WTC11 (cell line): ENCODE data around the gene MYO5C. TPM values are rescaled to one million over a fixed set of nuclear protein-coding genes. Genes with fewer than 3 reads are reported as not detected.

Experiments
- ATAC-seq: fragments of 200-7000 bp; cut with Tn5 transposase; 2 replicates; pipeline ENCODE4 v1.10.0; 2021; ENCODE audit warnings: mild to moderate bottlenecking, moderate library complexity
- CTCF ChIA-PET: fragments of 300-600 bp; sonication (Branson Sonifier 250); formaldehyde crosslinking; loops from one replicate; lab custom pipeline; 2021; ENCODE audit warnings: antibody characterized with exemption; lab: Charles Lee
- POLR2A ChIA-PET: fragments of 350-600 bp; sonication (Branson Sonifier 250); formaldehyde crosslinking; loops from one replicate; lab custom pipeline; 2021; ENCODE audit warnings: antibody characterized with exemption; lab: Charles Lee
- DNase-seq: peaks from one replicate; pipeline ENCODE4 v3.0.0; 2021; ENCODE audit warnings: low spot score
- H3K27ac Mint-ChIP-seq: 2 replicates; pipeline ENCODE4 v1.8.0; 2021; ENCODE audit warnings: mixed read lengths
- H3K27me3 Mint-ChIP-seq: 2 replicates; pipeline ENCODE4 v1.8.0; 2021; ENCODE audit warnings: low read depth, mild to moderate bottlenecking, moderate library complexity, mixed read lengths
- H3K36me3 Mint-ChIP-seq: 2 replicates; pipeline ENCODE4 v1.8.0; 2021; ENCODE audit warnings: mixed read lengths
- H3K4me1 Mint-ChIP-seq: 2 replicates; pipeline ENCODE4 v1.8.0; 2022; ENCODE audit warnings: mixed read lengths
- H3K4me3 Mint-ChIP-seq: 2 replicates; pipeline ENCODE4 v1.8.0; 2021; ENCODE audit warnings: mild to moderate bottlenecking, moderate library complexity, mixed read lengths
- H3K9me3 Mint-ChIP-seq: 2 replicates; pipeline ENCODE4 v1.8.0; 2021; ENCODE audit warnings: mixed read lengths
- ATF1 ChIP-seq: sonication (generic); formaldehyde crosslinking; IDR thresholded peaks from 2 replicates; pipeline ENCODE4 v1.8.1; 2023; ENCODE audit warnings: mild to moderate bottlenecking, moderate library complexity, missing genetic modification reagents
- ATF2 ChIP-seq: sonication (generic); formaldehyde crosslinking; IDR thresholded peaks from 2 replicates; pipeline ENCODE4 v1.8.1; 2022; ENCODE audit warnings: low read depth, missing genetic modification reagents, borderline replicate concordance
- CREB1 ChIP-seq: sonication (generic); formaldehyde crosslinking; IDR thresholded peaks from 2 replicates; pipeline ENCODE4 v1.8.0; 2023; ENCODE audit warnings: mild to moderate bottlenecking, missing genetic modification reagents
- CREM ChIP-seq: sonication (generic); formaldehyde crosslinking; IDR thresholded peaks from 2 replicates; pipeline ENCODE4 v1.8.1; 2022; ENCODE audit warnings: mild to moderate bottlenecking, missing genetic modification reagents, moderate library complexity
- ELF4 ChIP-seq: sonication (generic); formaldehyde crosslinking; IDR thresholded peaks from 2 replicates; pipeline ENCODE4 v1.8.1; 2022; ENCODE audit warnings: low read depth, mild to moderate bottlenecking, moderate library complexity, missing genetic modification reagents
- ERG ChIP-seq: fragments of 250-450 bp; sonication (Bioruptor Pico); IDR thresholded peaks from 2 replicates; pipeline ENCODE4 v1.8.0; 2021; ENCODE audit warnings: mild to moderate bottlenecking
- GRHL2 ChIP-seq: fragments of 250-450 bp; sonication (Bioruptor Pico); IDR thresholded peaks from 2 replicates; pipeline ENCODE4 v1.8.0; 2022; ENCODE audit warnings: mild to moderate bottlenecking, moderate library complexity; ENCODE audit not compliant: insufficient replicate concordance, severe bottlenecking
- HMGA2 ChIP-seq: fragments of 250-450 bp; sonication (Bioruptor Pico); IDR thresholded peaks from 2 replicates; pipeline ENCODE4 v1.4.0; 2021; ENCODE audit warnings: mild to moderate bottlenecking, moderate library complexity
- KAT7 ChIP-seq: sonication (generic); formaldehyde crosslinking; IDR thresholded peaks from 2 replicates; pipeline ENCODE4 v1.8.1; 2023; ENCODE audit warnings: missing genetic modification reagents, mild to moderate bottlenecking, borderline replicate concordance
- NFYB ChIP-seq: sonication (generic); formaldehyde crosslinking; conservative IDR thresholded peaks from 2 replicates; pipeline ENCODE4 v1.8.0; 2022; ENCODE audit warnings: low read depth, missing genetic modification reagents
- OVOL2 ChIP-seq: fragments of 250-450 bp; sonication (Bioruptor Pico); IDR thresholded peaks from 2 replicates; pipeline ENCODE4 v1.9.0; 2021; ENCODE audit warnings: mild to moderate bottlenecking, borderline replicate concordance
- RORB ChIP-seq: fragments of 250-450 bp; sonication (Bioruptor Pico); IDR thresholded peaks from 2 replicates; pipeline ENCODE4 v1.9.0; 2021; ENCODE audit warnings: mild to moderate bottlenecking
- SMAD3 ChIP-seq: sonication (generic); formaldehyde crosslinking; IDR thresholded peaks from 2 replicates; pipeline ENCODE4 v1.8.0; 2022; ENCODE audit warnings: missing genetic modification reagents, mild to moderate bottlenecking, borderline replicate concordance
- SOX15 ChIP-seq: fragments of 250-450 bp; sonication (Bioruptor Pico); IDR thresholded peaks from 2 replicates; pipeline ENCODE4 v1.9.0; 2021; ENCODE audit warnings: mild to moderate bottlenecking
- TEAD1 ChIP-seq: sonication (generic); formaldehyde crosslinking; IDR thresholded peaks from 2 replicates; pipeline ENCODE4 v1.8.0; 2022; ENCODE audit warnings: mild to moderate bottlenecking, missing genetic modification reagents
- ZNF121 ChIP-seq: sonication (generic); formaldehyde crosslinking; IDR thresholded peaks from 2 replicates; pipeline ENCODE4 v1.8.0; 2023; ENCODE audit warnings: missing genetic modification reagents
- ZNF138 ChIP-seq: sonication (generic); formaldehyde crosslinking; conservative IDR thresholded peaks from 2 replicates; pipeline ENCODE4 v1.8.1; 2022; ENCODE audit warnings: mild to moderate bottlenecking, moderate library complexity, missing genetic modification reagents
- ZNF425 ChIP-seq: fragments of 250-450 bp; sonication (Bioruptor Pico); conservative IDR thresholded peaks from 2 replicates; pipeline ENCODE4 v1.9.0; 2021; ENCODE audit warnings: mild to moderate bottlenecking
- total RNA-seq: library from RNA; stranded (reverse); gene quantifications from 3 replicates; pipeline ENCODE4 v1.2.3, GENCODE V29; 2021
- TF ChIP-seq, protein P1 (sequence below): sonication (generic); formaldehyde crosslinking; IDR thresholded peaks from 2 replicates; pipeline ENCODE4 v1.8.1; 2022; ENCODE audit warnings: missing genetic modification reagents, borderline replicate concordance
- TF ChIP-seq, protein P2 (sequence below): sonication (generic); formaldehyde crosslinking; IDR thresholded peaks from 2 replicates; pipeline ENCODE4 v1.8.1; 2023; ENCODE audit warnings: mild to moderate bottlenecking, missing genetic modification reagents
- TF ChIP-seq, protein P3 (sequence below): sonication (generic); formaldehyde crosslinking; IDR thresholded peaks from 2 replicates; pipeline ENCODE4 v1.8.0; 2023; ENCODE audit warnings: mild to moderate bottlenecking, missing genetic modification reagents

MYO5C gene
- total RNA-seq, 1 experiment from 2014 or later = 25.3 TPM

DNA sequence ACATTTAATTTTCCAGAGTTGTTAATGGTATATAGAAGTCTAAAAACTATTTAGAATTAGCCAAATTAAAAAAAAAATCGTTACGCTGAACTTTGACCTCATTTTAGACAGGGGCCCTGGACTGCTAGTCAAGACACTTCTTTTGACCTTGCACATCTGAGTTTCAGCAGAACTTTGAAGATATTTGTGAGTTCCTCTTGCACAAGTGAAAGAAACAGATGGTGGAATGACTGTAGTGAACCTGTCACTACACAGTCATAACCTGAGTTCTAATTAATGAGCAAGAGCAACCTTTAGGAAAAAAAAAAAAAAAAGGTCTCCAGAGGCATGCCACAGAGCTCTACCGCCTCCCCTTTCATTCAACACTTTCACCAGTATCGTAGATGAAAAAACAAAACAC is 5.3 kb downstream of the MYO5C start:
- TF ChIP-seq ZNF425 = no peak
- TF ChIP-seq SOX15 (CRISPR knock-in tag) = no peak
- no peak for TF ChIP-seq ZNF121 (CRISPR knock-in tag)
- no peak for TF ChIP-seq ZNF138 (CRISPR knock-in tag)
- no peak for TF ChIP-seq SMAD3 (CRISPR knock-in tag)
- no peak for TF ChIP-seq TEAD1 (CRISPR knock-in tag)
- TF ChIP-seq KAT7 (CRISPR knock-in tag) = no peak
- no peak for TF ChIP-seq ATF1 (CRISPR knock-in tag)
- no peak for TF ChIP-seq HMGA2 (CRISPR knock-in tag)
- TF ChIP-seq, protein P1, sequence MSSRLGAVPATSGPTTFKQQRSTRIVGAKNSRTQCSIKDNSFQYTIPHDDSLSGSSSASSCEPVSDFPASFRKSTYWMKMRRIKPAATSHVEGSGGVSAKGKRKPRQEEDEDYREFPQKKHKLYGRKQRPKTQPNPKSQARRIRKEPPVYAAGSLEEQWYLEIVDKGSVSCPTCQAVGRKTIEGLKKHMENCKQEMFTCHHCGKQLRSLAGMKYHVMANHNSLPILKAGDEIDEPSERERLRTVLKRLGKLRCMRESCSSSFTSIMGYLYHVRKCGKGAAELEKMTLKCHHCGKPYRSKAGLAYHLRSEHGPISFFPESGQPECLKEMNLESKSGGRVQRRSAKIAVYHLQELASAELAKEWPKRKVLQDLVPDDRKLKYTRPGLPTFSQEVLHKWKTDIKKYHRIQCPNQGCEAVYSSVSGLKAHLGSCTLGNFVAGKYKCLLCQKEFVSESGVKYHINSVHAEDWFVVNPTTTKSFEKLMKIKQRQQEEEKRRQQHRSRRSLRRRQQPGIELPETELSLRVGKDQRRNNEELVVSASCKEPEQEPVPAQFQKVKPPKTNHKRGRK (CRISPR knock-in tag) = no peak
- peaks cover 44% of the 10 kb centered on the region for H3K4me1 Mint-ChIP-seq
- no peaks in the 10 kb centered on the region for H3K27me3 Mint-ChIP-seq
- peaks cover 33% of the 10 kb centered on the region for H3K36me3 Mint-ChIP-seq
- ChIA-PET POLR2A (interaction anchor here (0.6 kb wide), 1 partner anchor 29 kb away, joined by 5 read pairs; no protein-coding TSS in a partner anchor), CTCF (interaction anchor here (1.2 kb wide), 1 partner anchor 82 kb away, joined by 4 read pairs; no protein-coding TSS in a partner anchor)
- peaks cover 10% of the 10 kb centered on the region for H3K9me3 Mint-ChIP-seq
- no peak for ATAC-seq
- H3K4me3 Mint-ChIP-seq = no peak overlapping the region
- no peak for DNase-seq
- no peak overlapping the region for H3K27ac Mint-ChIP-seq

- ATAC-seq (peak; percentile 60), DNase-seq (peak; percentile 25)
- H3K4me1 Mint-ChIP-seq = peaks cover 44% of the 10 kb centered on the region
- peaks cover 36% of the 10 kb centered on the region for H3K36me3 Mint-ChIP-seq
- ChIA-PET CTCF (interaction anchor here (0.6 to 1.2 kb wide), 3 partner anchors 10 to 81 kb away, joined by 3 to 4 read pairs (median 3); no protein-coding TSS in a partner anchor), POLR2A (interaction anchor here (1.0 kb wide), 1 partner anchor 28 kb away, joined by 5 read pairs; no protein-coding TSS in a partner anchor)
- no peak overlapping the region for H3K4me3 Mint-ChIP-seq
- TF ChIP-seq CREB1 = no peak
- TF ChIP-seq, protein P2, sequence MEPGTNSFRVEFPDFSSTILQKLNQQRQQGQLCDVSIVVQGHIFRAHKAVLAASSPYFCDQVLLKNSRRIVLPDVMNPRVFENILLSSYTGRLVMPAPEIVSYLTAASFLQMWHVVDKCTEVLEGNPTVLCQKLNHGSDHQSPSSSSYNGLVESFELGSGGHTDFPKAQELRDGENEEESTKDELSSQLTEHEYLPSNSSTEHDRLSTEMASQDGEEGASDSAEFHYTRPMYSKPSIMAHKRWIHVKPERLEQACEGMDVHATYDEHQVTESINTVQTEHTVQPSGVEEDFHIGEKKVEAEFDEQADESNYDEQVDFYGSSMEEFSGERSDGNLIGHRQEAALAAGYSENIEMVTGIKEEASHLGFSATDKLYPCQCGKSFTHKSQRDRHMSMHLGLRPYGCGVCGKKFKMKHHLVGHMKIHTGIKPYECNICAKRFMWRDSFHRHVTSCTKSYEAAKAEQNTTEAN (CRISPR knock-in tag) = no peak
- no peak for TF ChIP-seq ATF2 (CRISPR knock-in tag)
- no peak for TF ChIP-seq RORB (CRISPR knock-in tag)
- no peak for TF ChIP-seq ZNF138 (CRISPR knock-in tag)
- TF ChIP-seq, protein P3, sequence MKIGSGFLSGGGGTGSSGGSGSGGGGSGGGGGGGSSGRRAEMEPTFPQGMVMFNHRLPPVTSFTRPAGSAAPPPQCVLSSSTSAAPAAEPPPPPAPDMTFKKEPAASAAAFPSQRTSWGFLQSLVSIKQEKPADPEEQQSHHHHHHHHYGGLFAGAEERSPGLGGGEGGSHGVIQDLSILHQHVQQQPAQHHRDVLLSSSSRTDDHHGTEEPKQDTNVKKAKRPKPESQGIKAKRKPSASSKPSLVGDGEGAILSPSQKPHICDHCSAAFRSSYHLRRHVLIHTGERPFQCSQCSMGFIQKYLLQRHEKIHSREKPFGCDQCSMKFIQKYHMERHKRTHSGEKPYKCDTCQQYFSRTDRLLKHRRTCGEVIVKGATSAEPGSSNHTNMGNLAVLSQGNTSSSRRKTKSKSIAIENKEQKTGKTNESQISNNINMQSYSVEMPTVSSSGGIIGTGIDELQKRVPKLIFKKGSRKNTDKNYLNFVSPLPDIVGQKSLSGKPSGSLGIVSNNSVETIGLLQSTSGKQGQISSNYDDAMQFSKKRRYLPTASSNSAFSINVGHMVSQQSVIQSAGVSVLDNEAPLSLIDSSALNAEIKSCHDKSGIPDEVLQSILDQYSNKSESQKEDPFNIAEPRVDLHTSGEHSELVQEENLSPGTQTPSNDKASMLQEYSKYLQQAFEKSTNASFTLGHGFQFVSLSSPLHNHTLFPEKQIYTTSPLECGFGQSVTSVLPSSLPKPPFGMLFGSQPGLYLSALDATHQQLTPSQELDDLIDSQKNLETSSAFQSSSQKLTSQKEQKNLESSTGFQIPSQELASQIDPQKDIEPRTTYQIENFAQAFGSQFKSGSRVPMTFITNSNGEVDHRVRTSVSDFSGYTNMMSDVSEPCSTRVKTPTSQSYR (CRISPR knock-in tag) = no peak
- no peak for TF ChIP-seq NFYB
- no peak for TF ChIP-seq ERG (CRISPR knock-in tag)
- TF ChIP-seq HMGA2 (CRISPR knock-in tag) = no peak
- no peak for TF ChIP-seq ELF4
- no peak for TF ChIP-seq OVOL2 (CRISPR knock-in tag)
- no peak for TF ChIP-seq CREM (CRISPR knock-in tag)
- no peak for TF ChIP-seq GRHL2 (CRISPR knock-in tag)
- no peaks in the 10 kb centered on the region for H3K27me3 Mint-ChIP-seq
- peak overlapping the region; percentile 46 for H3K27ac Mint-ChIP-seq
- peaks cover 10% of the 10 kb centered on the region for H3K9me3 Mint-ChIP-seq
Measured at GRCh38 chr15:52289629-52290081, 5.9 kb downstream of the MYO5C start.
